Heart right ventricle (tissue), 16 donors: ENCODE data around the gene LIF. TPM values are rescaled to one million over a fixed set of nuclear protein-coding genes. Genes with fewer than 3 reads are reported as not detected.

Experiments used
- ATAC-seq, 8 donors: fragments of 200-7000 bp; cut with Tn5 transposase; one replicate each; pipeline ENCODE4 v1.9.1; 2020; ENCODE audit warnings: mild to moderate bottlenecking in 8 of 8, moderate library complexity in 8 of 8, moderate number of reproducible peaks in 1 of 8
- DNase-seq, 2 donors: peaks; one replicate each; pipeline ENCODE4 v3.0.0-alpha.2; 2020
- H3K27ac ChIP-seq, 10 donors: fragments of 200-600 bp; sonication (generic) in 2 of 10; one replicate each; pipeline versions ENCODE4 v1.5.0 to v1.8.0; 2020 to 2022; ENCODE audit warnings: mild to moderate bottlenecking in 3 of 10
- H3K27me3 ChIP-seq, 7 donors: fragments of 200-600 bp; one replicate each; pipeline ENCODE4 v1.8.0; 2021 to 2022; ENCODE audit warnings: mild to moderate bottlenecking in 2 of 7
- H3K36me3 ChIP-seq, 9 donors: fragments of 200-600 bp; sonication (generic) in 1 of 9; one replicate each; pipeline versions ENCODE4 v1.5.0 to v1.8.0; 2020 to 2022; ENCODE audit warnings: mild to moderate bottlenecking in 2 of 9
- H3K4me1 ChIP-seq, 9 donors: fragments of 200-600 bp; sonication (generic) in 1 of 9; one replicate each; pipeline versions ENCODE4 v1.5.0 to v1.8.0; 2020 to 2022; ENCODE audit warnings: mild to moderate bottlenecking in 4 of 9
- H3K4me3 ChIP-seq, 10 donors: fragments of 200-600 bp; sonication (generic) in 2 of 10; one replicate each; pipeline versions ENCODE4 v1.5.0 to v1.8.0; 2020 to 2022; ENCODE audit warnings: mild to moderate bottlenecking in 7 of 10, moderate library complexity in 2 of 10
- H3K9me3 ChIP-seq, 11 donors: fragments of 200-600 bp in 10 of 11; sonication (generic) in 2 of 11; one replicate each; pipeline versions ENCODE4 v1.5.0 to v1.8.0; 2013 to 2022; ENCODE audit warnings: mild to moderate bottlenecking in 2 of 11, control low read depth in 1 of 11, moderate library complexity in 1 of 11
- WGBS, 2 donors: extraction: QIAGEN DNeasy Blood & Tissue Kit; methylation state at CpG; one replicate each; pipeline ENCODE4 v1.1.7; 2013; ENCODE audit warnings: inconsistent platforms in 1 of 2; 5-methylcytosine and 5-hydroxymethylcytosine counted together
- intact Hi-C, 10 donors: fragments of 100-400 bp; cut with DNase I; formaldehyde crosslinking; loops; one replicate each; pipeline versions ENCODE4 v1.11.1 to v1.14.2; 2022
- polyA plus RNA-seq, 2 donors: library from polyadenylated mRNA; stranded (reverse); fragments of 200-250 nt; gene quantifications; one replicate each; pipeline ENCODE4 v1.2.3, GENCODE V29; 2013
- total RNA-seq, 10 donors: library from RNA; stranded (reverse); fragmentation: NEBNext Ultra II Directional in 3 of 10; extraction: Animal tissue kit (Norgen Biotek cat#: 25700) in 3 of 10; gene quantifications; one replicate each; pipeline versions ENCODE4 v1.2.1 to v1.2.4, GENCODE V29; 2021 to 2023
- TF ChIP-seq, protein P1 (sequence below), 9 donors: fragments of 200-600 bp; sonication (generic) in 2 of 9; IDR thresholded peaks; one replicate each; pipeline versions ENCODE4 v1.5.0 to v1.8.0; 2021 to 2022; ENCODE audit warnings: antibody characterized with exemption in 9 of 9, mild to moderate bottlenecking in 5 of 9, moderate library complexity in 1 of 9
- donor health status: Arrhythmogenic right ventricular cardiomyopathy.
- donor health status: ischemic (EF 13 %, LVEDD 7.1; RV severe dilation, severe dysfunction).
- donor health status: healthy with polysubstance abuse.
- donor health status: DM: no; HTN: yes; CAD: no.
- donor health status: DM: no; HTN: no; CAD: no.
- donor health status: ischemic (EF 25% LVEDD 6.9; RV normal size, moderate dysfunction).
- donor health status: ischemic (EF 25% LVEDD 5.7; RV mildly dilated, moderate dysfunction).
- donor health status: healthy.
- donor health status: DM: yes; HTN: yes; CAD: no.
- donor health status: Ischemic cardiomyopathy.
- donor health status: ischemic (EF 35%, LVEDD 5.7; RV mildly dilated, moderate dysfunction).
- donor health status: nonischemic (EF 11% LVEDD 7.7; RV severe dilation, severe dysfunction).
- donor health status: DM: yes; HTN: yes; CAD: no.
- donor health status: PGD.
- donor health status: ischemic (EF 29% LVEDD 5.4; RV normal size, mild dysfunction).
- donor health status: nonischemic (EF 23%, LVEDD 6.1; RV moderate dilation, normal function).

LIF gene
- total and polyA plus RNA-seq, 12 donors, result 0.17 to 8.8 (median 0.53) TPM

DNA sequence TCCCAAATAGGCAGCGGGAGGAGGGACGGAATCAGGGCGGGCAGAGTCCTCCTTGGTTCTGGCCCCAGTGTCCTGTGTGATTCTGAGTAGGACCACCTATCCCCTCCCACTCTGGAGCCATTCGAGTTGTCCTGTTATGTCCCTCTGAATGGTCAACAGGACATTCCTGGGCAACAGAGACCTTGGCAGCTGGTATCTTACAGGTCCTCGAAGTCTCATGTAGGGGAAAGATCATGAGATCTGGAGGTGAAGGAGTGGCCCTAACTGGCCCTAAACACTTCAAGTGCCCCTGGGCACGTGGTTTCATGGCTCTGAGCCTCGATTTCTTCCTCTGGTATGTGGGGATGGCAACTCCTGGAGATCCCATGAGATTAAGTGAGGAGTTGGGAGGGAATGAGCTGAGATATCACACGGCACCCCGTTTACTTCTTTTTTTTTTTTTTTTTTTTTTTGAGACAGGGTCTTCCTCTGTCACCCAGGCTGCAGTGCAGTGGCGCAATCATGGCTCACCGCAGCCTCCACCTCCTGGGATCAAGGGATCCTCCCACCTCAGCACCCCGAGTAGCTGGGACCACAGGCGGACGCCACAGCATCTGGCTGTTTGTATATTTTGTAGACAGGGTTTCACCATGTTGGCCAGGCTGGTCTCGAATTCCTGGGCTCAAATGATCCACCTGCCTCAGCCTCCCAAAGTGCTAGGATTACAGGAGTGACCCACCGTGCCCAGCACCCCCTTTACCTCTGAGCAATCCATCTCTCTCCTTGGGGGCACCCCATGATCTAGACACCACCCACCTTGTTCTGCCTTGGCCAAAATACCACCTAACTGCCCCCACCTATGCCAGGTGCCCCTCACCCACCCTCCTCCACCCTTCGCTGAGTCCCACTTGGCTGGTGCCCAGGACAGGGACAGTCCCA lies 6.8 kb downstream of the LIF start:
- intact Hi-C loops, result no loop called here
- Histone ChIP-seq H3K4me3 (no peak overlapping the region), H3K4me1 (peaks cover 0 to 7% (median 0%) of the 10 kb centered on the region in 9 donors), H3K27ac (peak overlapping the region in 1 of 10 donors; percentile 58), H3K36me3 (peaks cover 0 to 17% (median 0%) of the 10 kb centered on the region in 9 donors), H3K9me3 (no peaks in the 10 kb centered on the region), H3K27me3 (peaks cover 0 to 56% (median 36%) of the 10 kb centered on the region in 7 donors)
- ATAC-seq (no peak), DNase-seq (no peak)
- TF ChIP-seq, protein P1, sequence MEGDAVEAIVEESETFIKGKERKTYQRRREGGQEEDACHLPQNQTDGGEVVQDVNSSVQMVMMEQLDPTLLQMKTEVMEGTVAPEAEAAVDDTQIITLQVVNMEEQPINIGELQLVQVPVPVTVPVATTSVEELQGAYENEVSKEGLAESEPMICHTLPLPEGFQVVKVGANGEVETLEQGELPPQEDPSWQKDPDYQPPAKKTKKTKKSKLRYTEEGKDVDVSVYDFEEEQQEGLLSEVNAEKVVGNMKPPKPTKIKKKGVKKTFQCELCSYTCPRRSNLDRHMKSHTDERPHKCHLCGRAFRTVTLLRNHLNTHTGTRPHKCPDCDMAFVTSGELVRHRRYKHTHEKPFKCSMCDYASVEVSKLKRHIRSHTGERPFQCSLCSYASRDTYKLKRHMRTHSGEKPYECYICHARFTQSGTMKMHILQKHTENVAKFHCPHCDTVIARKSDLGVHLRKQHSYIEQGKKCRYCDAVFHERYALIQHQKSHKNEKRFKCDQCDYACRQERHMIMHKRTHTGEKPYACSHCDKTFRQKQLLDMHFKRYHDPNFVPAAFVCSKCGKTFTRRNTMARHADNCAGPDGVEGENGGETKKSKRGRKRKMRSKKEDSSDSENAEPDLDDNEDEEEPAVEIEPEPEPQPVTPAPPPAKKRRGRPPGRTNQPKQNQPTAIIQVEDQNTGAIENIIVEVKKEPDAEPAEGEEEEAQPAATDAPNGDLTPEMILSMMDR (IDR thresholded peaks at IDR 0.05), result no peak
- WGBS, 2 donors, result 88 to 90% methylated on average over 17 of the region's 17 CpGs

DNA sequence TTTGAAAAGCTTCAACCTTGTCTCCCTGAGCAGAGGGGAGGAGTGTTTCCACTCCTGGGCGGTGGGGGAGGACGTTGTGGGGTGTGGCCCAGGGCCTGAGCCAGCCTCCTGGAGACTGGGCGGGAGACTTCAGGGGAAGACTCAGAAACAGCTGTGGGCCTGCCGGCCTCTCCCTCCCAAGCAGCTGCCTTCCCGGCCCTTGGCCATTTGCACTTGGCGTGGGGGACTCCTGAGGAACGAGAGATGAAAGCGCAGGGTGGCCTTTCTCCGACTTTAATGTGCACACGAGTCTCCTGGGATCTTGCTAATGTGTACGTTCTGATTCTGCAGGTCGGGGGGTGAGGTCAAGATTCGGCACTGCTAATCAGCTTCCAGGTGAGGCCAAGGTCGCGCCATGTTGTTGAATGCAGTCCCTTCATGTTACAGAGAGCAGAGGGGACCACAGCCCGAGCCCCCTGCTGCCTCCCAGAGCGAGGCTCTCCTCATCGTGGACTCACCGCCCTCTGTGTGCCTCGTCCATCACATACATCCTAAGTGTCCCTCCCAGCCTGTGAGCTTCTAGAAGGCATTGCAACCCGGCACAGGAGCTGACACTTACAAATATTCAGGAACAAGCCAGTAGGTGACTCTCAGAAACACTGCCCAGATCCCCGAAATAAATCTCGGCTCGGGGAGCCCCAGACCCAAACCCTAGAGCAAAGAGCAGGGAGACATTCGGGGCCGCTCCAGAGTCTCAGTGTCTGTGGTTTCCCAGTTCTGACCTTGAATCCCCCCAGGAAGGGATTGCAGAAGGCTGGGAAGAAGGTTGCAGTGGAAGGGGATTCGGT lies 7.7 kb downstream of the LIF start:
- intact Hi-C loops, result no loop called here
- peaks cover 0 to 12% (median 0%) of the 10 kb centered on the region in 9 donors for H3K36me3 ChIP-seq
- peak overlapping the region in 1 of 10 donors; percentile 58 for H3K27ac ChIP-seq
- TF ChIP-seq, protein P1 (IDR thresholded peaks at IDR 0.05), result no peak
- DNase-seq (peak; percentile 40 to 44), ATAC-seq (peak in 7 of 8 donors; percentile 68 to 85 (median 76))
- H3K27me3 ChIP-seq, result peaks cover 0 to 51% (median 28%) of the 10 kb centered on the region in 7 donors
- H3K9me3 ChIP-seq, result no peaks in the 10 kb centered on the region
- H3K4me1 ChIP-seq, result peaks cover 0 to 7% (median 0%) of the 10 kb centered on the region in 9 donors
- whole genome bisulfite sequencing, 2 donors, result 68 to 71% methylated on average over 27 of the region's 27 CpGs
- no peak overlapping the region for H3K4me3 ChIP-seq

DNA sequence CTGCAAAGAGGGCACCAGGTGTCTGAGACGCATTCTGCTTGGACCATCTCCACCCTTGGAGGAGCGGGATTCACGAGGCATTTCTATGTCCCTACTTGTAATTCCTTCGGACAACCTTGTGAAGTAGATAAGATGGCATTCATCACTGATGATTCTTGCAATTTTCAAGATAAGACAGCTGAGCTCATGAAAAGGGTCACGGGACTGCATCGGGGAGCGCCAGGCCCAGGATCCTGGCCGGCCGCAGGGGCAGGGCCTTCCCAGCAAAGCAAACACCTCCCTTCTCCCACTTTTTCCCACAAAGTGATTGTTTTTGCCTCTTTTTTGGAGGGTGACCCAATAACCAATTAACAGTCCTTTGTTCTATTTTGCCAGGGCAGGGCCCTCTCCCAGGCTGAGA lies 8.4 kb downstream of the LIF start:
- intact Hi-C loops, result no loop called here
- peak overlapping the region in 1 of 10 donors; percentile 41 for H3K27ac ChIP-seq
- DNase-seq (no peak), ATAC-seq (no peak)
- no peaks in the 10 kb centered on the region for H3K9me3 ChIP-seq
- WGBS, 2 donors, result 91 to 93% methylated on average over 9 of the region's 9 CpGs
- TF ChIP-seq, protein P1 (IDR thresholded peaks at IDR 0.05), result no peak
- no peak overlapping the region for H3K4me3 ChIP-seq
- H3K4me1 ChIP-seq, result peaks cover 0 to 7% (median 0%) of the 10 kb centered on the region in 9 donors
- peaks cover 0 to 6% (median 0%) of the 10 kb centered on the region in 9 donors for H3K36me3 ChIP-seq
- peaks cover 0 to 51% (median 32%) of the 10 kb centered on the region in 7 donors for H3K27me3 ChIP-seq

DNA sequence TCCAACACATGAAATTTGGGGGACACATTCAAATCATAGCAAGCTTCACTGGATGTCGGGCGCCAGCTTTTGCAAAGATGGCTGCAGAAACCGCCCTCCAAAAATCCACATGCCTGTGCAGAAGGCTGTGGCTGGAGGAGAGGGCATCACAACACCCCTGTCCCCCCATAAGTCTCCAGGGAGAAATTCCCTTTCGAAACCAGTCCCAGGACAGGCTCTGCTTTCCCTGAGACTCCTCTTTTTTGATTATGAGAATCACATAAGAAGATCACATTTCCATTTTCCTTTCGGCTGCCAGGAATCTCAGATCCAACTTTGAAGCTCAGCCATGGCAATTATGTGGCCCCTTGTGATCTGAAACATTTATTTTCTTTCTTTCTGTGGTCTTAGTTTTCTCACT lies 9.7 kb downstream of the LIF start:
- DNase-seq, result no peak
- TF ChIP-seq, protein P1 (IDR thresholded peaks at IDR 0.05), result no peak
- H3K36me3 ChIP-seq, result no peaks in the 10 kb centered on the region
- no peaks in the 10 kb centered on the region for H3K9me3 ChIP-seq
- H3K4me1 ChIP-seq, result peaks cover 0 to 7% (median 0%) of the 10 kb centered on the region in 9 donors
- no peak for ATAC-seq
- H3K27me3 ChIP-seq, result peaks cover 0 to 50% (median 41%) of the 10 kb centered on the region in 7 donors
- no peak overlapping the region for H3K4me3 ChIP-seq
- WGBS, 2 donors, result 94 to 95% methylated on average over 5 of the region's 5 CpGs
- peak overlapping the region in 1 of 10 donors; percentile 59 for H3K27ac ChIP-seq
- intact Hi-C loops, result no loop called here
